IPS-20b (cell line): ENCODE measurements around the gene ESD.

ENCODE experiments used
- H3K27ac ChIP-seq: one replicate; pipeline ENCODE4 v1.5.1; 2013; ENCODE audit warnings: low read length
- H3K27me3 ChIP-seq: 2 replicates; pipeline ENCODE4 v1.6.1; 2013; ENCODE audit warnings: mild to moderate bottlenecking, low read length, inconsistent platforms; ENCODE audit not compliant: insufficient read depth
- H3K36me3 ChIP-seq: 2 replicates; pipeline ENCODE4 v1.6.1; 2013; ENCODE audit warnings: low read depth, mild to moderate bottlenecking, inconsistent platforms, low read length, moderate library complexity; ENCODE audit not compliant: insufficient read depth
- H3K4me1 ChIP-seq: 2 replicates; pipeline ENCODE4 v1.6.1; 2013; ENCODE audit warnings: mild to moderate bottlenecking, control low read depth, inconsistent platforms, low read length, moderate library complexity; ENCODE audit not compliant: insufficient read depth
- H3K4me3 ChIP-seq: 2 replicates; pipeline ENCODE4 v1.5.1; 2013; ENCODE audit warnings: mild to moderate bottlenecking, low read length, inconsistent platforms
- H3K9ac ChIP-seq: 2 replicates; pipeline ENCODE4 v1.6.1; 2013; ENCODE audit warnings: low read depth, mild to moderate bottlenecking, inconsistent platforms, low read length, moderate library complexity
- H3K9me3 ChIP-seq: 2 replicates; pipeline ENCODE4 v1.6.1; 2013; ENCODE audit warnings: mild to moderate bottlenecking, low read depth, low read length, inconsistent platforms; ENCODE audit not compliant: insufficient read depth

Gene ESD

DNA sequence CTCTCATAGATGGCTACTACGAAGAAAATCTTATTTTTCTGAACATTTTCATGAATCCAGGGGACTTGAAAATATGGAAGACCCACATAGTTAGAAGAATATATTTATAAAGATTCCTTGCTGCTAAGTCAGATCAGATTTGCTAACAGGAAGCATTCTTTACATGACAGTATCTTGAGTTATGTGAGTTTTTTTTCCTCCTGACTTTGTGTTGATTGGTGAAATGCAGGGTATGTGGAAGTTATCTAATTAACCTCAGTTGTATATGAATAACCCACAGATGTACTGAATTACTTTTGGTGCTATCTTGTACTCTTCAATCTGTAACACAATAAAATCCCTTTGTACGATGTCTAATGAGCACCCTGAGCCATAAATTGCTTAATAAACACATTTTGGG lies 53.8 kb downstream of the ESD start:
- Histone ChIP-seq H3K27ac (no peak overlapping the region), H3K4me3 (no peak overlapping the region), H3K27me3 (no peaks in the 10 kb centered on the region), H3K9ac (no peak overlapping the region), H3K4me1 (no peaks in the 10 kb centered on the region), H3K9me3 (no peaks in the 10 kb centered on the region), H3K36me3 (no peaks in the 10 kb centered on the region)

DNA sequence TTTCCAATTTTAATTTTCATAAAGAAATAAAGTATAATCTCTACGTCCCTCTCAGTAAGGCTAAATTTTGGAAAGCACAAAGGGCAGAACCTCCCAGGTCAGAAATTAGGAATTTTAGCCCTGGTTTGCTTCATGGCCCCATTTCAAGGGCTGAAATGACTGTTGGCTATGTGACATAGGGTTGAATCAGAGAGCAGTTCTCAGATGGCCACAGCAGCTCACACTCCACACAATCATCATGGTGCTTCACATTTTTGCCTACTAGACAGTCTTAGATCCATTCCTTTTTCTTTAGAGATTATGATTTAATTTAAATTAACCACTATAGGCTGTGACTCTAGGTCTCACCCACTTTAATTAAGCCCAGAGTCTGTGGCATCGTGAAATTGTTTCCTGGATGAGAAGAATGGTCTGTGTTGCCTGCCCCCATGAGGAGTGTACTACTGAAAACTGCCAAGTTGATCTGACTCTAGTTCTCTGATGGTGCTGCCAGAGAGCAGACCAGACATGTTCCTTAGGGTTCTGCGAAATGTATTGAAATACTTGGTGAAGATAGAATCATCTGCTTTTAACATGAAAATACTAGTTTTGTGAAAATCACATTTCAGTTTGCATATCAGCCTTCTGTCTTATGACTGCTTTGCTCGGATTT lies 57.4 kb downstream of the ESD start:
- Histone ChIP-seq H3K9ac (no peak overlapping the region), H3K27me3 (no peaks in the 10 kb centered on the region), H3K27ac (no peak overlapping the region), H3K36me3 (no peaks in the 10 kb centered on the region; the same call in 1 of the 2 replicates), H3K4me1 (peaks cover 8% of the 10 kb centered on the region; the same call in 1 of the 2 replicates), H3K4me3 (no peak overlapping the region), H3K9me3 (no peaks in the 10 kb centered on the region)

DNA sequence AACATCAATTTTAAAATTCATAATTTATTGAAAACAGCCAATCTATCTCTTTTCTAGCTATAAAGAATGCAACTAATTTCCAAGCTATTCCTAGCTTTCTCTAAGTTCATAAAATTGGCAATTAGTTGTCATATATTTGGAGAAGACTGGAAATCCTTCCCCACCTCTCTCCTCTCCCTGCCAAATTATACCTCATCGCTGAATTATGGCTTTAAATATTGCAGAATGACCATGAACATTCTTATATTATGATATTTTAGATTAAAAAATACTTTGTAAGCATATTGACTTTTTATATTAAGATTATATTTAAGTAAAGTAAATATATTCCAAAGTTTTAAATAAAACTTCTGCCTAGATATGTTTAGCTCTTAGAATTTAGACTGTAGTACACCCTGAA lies 58.2 kb downstream of the ESD start:
- Histone ChIP-seq H3K27me3 (no peaks in the 10 kb centered on the region), H3K36me3 (no peaks in the 10 kb centered on the region; the same call in 1 of the 2 replicates), H3K4me3 (no peak overlapping the region), H3K4me1 (peaks cover 8% of the 10 kb centered on the region; the same call in 1 of the 2 replicates), H3K9me3 (no peaks in the 10 kb centered on the region), H3K27ac (no peak overlapping the region), H3K9ac (no peak overlapping the region)

DNA sequence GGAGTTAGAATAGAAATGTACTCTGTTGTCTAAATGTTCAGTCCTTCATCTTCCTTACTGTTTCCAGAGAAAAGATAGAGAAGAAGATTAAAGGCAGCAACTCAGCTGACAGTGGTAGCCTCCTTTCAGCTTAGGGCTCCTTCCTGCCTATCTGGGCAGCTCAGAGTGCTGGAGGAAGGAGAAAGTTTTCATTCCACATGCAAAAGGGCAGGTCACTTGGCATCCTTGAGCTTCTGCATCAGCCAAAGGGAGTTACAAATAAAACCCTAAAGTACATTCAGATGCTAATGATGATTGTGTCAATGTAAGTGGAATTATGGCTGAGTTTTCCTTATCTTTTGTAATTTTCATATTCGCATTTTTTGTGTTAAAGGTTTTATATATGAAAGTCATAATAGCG lies 58.9 kb downstream of the ESD start:
- H3K27ac ChIP-seq = no peak overlapping the region
- H3K9ac ChIP-seq = no peak overlapping the region
- no peaks in the 10 kb centered on the region; the same call in 1 of the 2 replicates for H3K36me3 ChIP-seq
- no peaks in the 10 kb centered on the region for H3K9me3 ChIP-seq
- no peak overlapping the region for H3K4me3 ChIP-seq
- peaks cover 8% of the 10 kb centered on the region; the same call in 1 of the 2 replicates for H3K4me1 ChIP-seq
- H3K27me3 ChIP-seq = no peaks in the 10 kb centered on the region

DNA sequence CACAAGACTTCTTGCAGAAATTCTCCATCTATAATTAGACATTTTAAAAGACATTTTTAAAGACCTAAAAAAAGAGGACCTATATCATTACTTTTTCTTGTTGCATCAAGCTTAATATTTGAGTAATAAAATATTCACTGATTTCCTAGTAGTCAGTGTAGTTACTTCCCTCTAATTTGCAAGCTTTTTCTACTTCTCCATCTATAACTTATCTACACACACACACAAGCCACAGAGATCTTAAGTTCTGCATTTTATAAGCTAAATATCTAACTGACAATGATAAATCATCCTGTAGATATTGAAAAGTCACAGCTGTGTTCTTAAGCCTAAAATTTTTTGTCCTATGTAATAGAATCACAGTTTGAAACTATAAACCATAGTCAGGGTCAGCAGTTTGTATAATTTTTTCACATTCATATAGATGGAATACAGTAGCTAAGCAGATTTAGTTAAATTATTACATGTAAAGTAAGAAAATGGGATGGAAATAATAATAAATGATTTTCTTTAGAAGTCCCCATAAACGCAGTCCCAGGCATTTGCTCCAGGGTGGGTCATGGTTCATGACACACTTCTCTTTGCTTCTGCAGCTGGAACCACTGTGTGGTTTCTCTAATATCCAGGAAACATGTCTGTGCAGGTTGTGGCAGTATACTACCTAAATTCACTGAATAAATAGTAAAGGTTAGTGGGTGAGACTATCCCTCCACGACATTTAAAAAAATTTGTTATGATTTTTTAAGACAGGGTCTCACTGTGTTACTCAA lies 60.2 kb downstream of the ESD start:
- peaks cover 8% of the 10 kb centered on the region; the same call in 1 of the 2 replicates for H3K4me1 ChIP-seq
- no peaks in the 10 kb centered on the region; the same call in 1 of the 2 replicates for H3K36me3 ChIP-seq
- no peak overlapping the region for H3K9ac ChIP-seq
- H3K4me3 ChIP-seq = no peak overlapping the region
- no peak overlapping the region for H3K27ac ChIP-seq
- H3K27me3 ChIP-seq = no peaks in the 10 kb centered on the region
- H3K9me3 ChIP-seq = no peaks in the 10 kb centered on the region

DNA sequence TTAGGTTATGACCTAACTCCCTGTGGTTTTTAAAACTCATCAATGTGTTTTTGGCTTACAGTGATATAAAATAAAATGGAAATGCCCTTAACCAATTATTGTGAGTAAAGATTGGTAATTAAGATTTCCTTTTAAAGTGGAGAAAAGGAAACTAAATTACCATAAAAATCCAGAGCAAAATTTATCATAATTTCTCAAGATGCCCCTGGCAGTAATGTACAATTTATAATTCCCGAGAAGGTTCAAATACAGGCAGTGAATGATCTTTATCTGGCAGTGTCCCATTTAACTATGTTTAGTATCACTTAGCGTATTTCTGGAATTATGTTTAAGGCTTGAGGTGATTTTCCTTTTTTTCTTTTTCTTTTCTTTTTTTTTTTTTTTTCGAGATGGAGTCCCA lies 61.5 kb downstream of the ESD start:
- Histone ChIP-seq H3K9ac (no peak overlapping the region), H3K27ac (no peak overlapping the region), H3K27me3 (no peaks in the 10 kb centered on the region), H3K36me3 (peaks cover 3% of the 10 kb centered on the region; the same call in 1 of the 2 replicates), H3K4me3 (no peak overlapping the region), H3K9me3 (no peaks in the 10 kb centered on the region), H3K4me1 (peaks cover 8% of the 10 kb centered on the region; the same call in 1 of the 2 replicates)

DNA sequence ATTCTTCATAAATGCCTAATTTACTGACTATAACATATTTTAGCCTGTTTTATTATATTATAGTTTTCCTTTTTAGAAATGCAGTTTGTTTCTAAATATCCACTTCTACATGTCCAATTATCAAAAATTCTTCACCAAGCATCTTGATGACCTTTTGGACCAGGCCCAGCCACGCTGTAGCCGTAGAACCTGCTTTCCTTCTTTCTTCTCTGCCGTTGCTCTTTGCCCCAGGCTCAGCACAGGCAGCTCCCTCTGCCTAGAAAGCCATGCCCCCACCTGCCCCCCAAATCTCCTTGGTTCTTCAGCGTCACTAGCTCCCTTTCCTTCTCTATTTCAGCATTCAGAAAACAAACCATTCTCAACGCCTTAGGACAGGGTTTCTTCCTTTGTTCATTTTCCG lies 65.4 kb downstream of the ESD start:
- H3K27me3 ChIP-seq = no peaks in the 10 kb centered on the region
- no peaks in the 10 kb centered on the region for H3K4me1 ChIP-seq
- H3K4me3 ChIP-seq = no peak overlapping the region
- H3K27ac ChIP-seq = no peak overlapping the region
- no peaks in the 10 kb centered on the region for H3K9me3 ChIP-seq
- H3K36me3 ChIP-seq = peaks cover 18% of the 10 kb centered on the region
- H3K9ac ChIP-seq = no peak overlapping the region

DNA sequence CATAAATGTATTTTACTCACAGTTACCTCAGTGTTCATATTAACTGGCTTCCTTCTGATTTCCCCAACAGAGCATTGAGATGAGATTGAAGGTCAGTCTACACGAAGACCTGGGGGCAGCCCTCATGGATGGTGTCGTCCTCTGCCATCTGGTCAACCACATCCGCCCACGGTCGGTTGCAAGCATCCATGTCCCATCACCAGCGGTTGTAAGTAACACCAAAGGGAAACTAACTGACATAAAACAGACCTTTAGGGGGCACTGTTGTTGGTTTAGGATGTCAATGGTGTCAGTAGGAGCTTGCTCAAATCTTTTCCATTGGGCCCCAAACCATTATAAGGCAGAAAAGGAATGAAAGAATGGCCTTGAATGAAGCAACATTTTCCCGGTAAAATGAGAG lies 68.2 kb downstream of the ESD start:
- H3K4me1 ChIP-seq = no peaks in the 10 kb centered on the region
- peaks cover 30% of the 10 kb centered on the region for H3K36me3 ChIP-seq
- H3K4me3 ChIP-seq = no peak overlapping the region
- H3K9ac ChIP-seq = no peak overlapping the region
- no peak overlapping the region for H3K27ac ChIP-seq
- H3K9me3 ChIP-seq = no peaks in the 10 kb centered on the region; the same call in 1 of the 2 replicates
- H3K27me3 ChIP-seq = no peaks in the 10 kb centered on the region

DNA sequence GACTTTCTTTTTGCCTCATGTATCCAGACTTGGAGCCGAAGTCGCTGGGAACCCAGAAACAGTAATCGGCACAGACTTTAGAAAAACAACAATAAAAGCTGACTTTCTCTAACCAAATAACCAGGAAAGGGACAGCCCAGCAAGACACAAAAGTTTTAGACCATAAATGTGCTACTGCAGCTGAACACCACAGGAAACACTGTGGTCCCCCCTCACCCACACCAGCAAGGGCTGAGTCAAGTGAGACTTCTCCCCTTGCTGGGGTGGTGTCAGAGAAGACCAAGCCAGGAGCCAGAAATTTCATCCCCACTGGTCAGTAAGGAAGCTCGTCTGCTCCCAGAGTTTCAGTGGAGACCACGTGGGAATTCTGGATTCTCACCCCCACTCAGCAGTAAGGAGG lies 70.6 kb downstream of the ESD start:
- H3K27ac ChIP-seq = no peak overlapping the region
- no peaks in the 10 kb centered on the region for H3K27me3 ChIP-seq
- no peak overlapping the region for H3K9ac ChIP-seq
- H3K36me3 ChIP-seq = peaks cover 36% of the 10 kb centered on the region
- H3K4me1 ChIP-seq = no peaks in the 10 kb centered on the region
- H3K9me3 ChIP-seq = no peaks in the 10 kb centered on the region; the same call in 1 of the 2 replicates
- H3K4me3 ChIP-seq = no peak overlapping the region
